HCT116 (cell line): ENCODE measurements around the gene ZBTB16. TPM values are rescaled to one million over a fixed set of nuclear protein-coding genes. Genes with fewer than 3 reads are reported as not detected.

ENCODE experiments used
- ATAC-seq: fragments of 200-7000 bp; cut with Tn5 transposase; 2 replicates; pipeline ENCODE4 v1.9.1; 2020; ENCODE audit warnings: mild to moderate bottlenecking, moderate library complexity
- BruUV-seq: library from RNA; stranded (reverse); fragments of 400-500 nt; replicated peaks from 2 replicates; lab custom pipeline; 2021; lab: Mats Ljungman, UMichigan
- CTCF ChIA-PET: fragments of 300-600 bp; sonication (Branson Sonifier 250); formaldehyde crosslinking; loops from one replicate; lab custom pipeline; 2021; ENCODE audit warnings: antibody characterized with exemption; lab: Charles Lee
- POLR2A ChIA-PET: fragments of 300-600, 350-600 bp; sonication (Branson Sonifier 250); formaldehyde crosslinking; loops from one replicate; lab custom pipeline; 2021; ENCODE audit warnings: antibody characterized with exemption; lab: Charles Lee
- RAD21 ChIA-PET, 2 experiments: fragments of 300-600 bp; sonication (Branson Sonifier 250); formaldehyde crosslinking; loops; one replicate each; lab custom pipeline; 2023; ENCODE audit warnings: low total read pairs in 2 of 2; ENCODE audit not compliant: uncharacterized antibody in 2 of 2, unreplicated experiment in 2 of 2, low non-redundant PET in 1 of 2; lab: Charles Lee
- DNase-seq: peaks from one replicate; pipeline ENCODE4 v3.0.0-alpha.2; 2010; ENCODE audit warnings: low read depth, low spot score
- H2AFZ ChIP-seq: fragments of 200-600 bp; shearing (Covaris generic), sonication (generic); 2 replicates; pipeline ENCODE4 v1.6.1; 2017; ENCODE audit warnings: low read depth, mixed run types, mixed read lengths, antibody characterized with exemption, low read length; ENCODE audit not compliant: poor library complexity, severe bottlenecking
- H3K27ac ChIP-seq: 2 replicates; pipeline ENCODE4 v1.5.1; 2012; ENCODE audit warnings: low read depth, low read length
- H3K27me3 ChIP-seq: fragments of 200-600 bp; sonication (generic); 2 replicates; pipeline ENCODE4 v1.6.1; 2016; ENCODE audit warnings: mixed run types, low read length, mixed read lengths; ENCODE audit not compliant: insufficient read depth
- H3K36me3 ChIP-seq, 2 experiments: fragments of 200-500 bp in 1 of 2; fragments of 200-600 bp in 1 of 2; sonication (Bioruptor generic) in 1 of 2; sonication (generic) in 1 of 2; 2 replicates each; pipeline versions ENCODE4 v1.5.1 to v1.6.1; 2014 to 2016; ENCODE audit warnings: low read length in 2 of 2, inconsistent platforms in 1 of 2, mixed read lengths in 1 of 2, mixed run types in 1 of 2; ENCODE audit not compliant: insufficient read depth in 2 of 2, control insufficient read depth in 1 of 2
- H3K4me1 ChIP-seq, 2 experiments: fragments of 200-600 bp in 1 of 2; sonication (generic) in 1 of 2; 2 replicates each; pipeline versions ENCODE4 v1.5.1 to v1.6.1; 2012 to 2017; ENCODE audit warnings: low read length in 2 of 2, inconsistent platforms in 1 of 2, mild to moderate bottlenecking in 1 of 2, mixed read lengths in 1 of 2, mixed run types in 1 of 2, moderate library complexity in 1 of 2; ENCODE audit not compliant: insufficient read depth in 2 of 2, control insufficient read depth in 1 of 2
- H3K4me2 ChIP-seq: fragments of 200-600 bp; sonication (generic); 2 replicates; pipeline ENCODE4 v1.6.1; 2017; ENCODE audit warnings: mixed run types, low read length, mixed read lengths
- H3K4me3 ChIP-seq, 2 experiments: fragments of 200-600 bp in 1 of 2; sonication (generic) in 1 of 2; replicated peaks in 1 of 2; 2 replicates each; pipeline ENCODE4 v1.5.1; 2011 to 2016; ENCODE audit warnings: low read length in 2 of 2, control low read depth in 1 of 2, low read depth in 1 of 2, mild to moderate bottlenecking in 1 of 2, mixed read lengths in 1 of 2, mixed run types in 1 of 2
- H3K79me2 ChIP-seq: fragments of 200-600 bp; sonication (generic); 2 replicates; pipeline ENCODE4 v1.6.1; 2017; ENCODE audit warnings: mild to moderate bottlenecking, mixed run types, low read length, moderate library complexity, mixed read lengths; ENCODE audit not compliant: insufficient read depth
- H3K9ac ChIP-seq: fragments of 200-600 bp; sonication (generic); 2 replicates; pipeline ENCODE4 v1.6.1; 2016; ENCODE audit warnings: low read length, mixed read lengths
- H3K9me2 ChIP-seq: fragments of 200-600 bp; sonication (generic), shearing (Covaris generic); 2 replicates; pipeline ENCODE4 v1.6.1; 2017; ENCODE audit warnings: mixed run types, mild to moderate bottlenecking, moderate library complexity; ENCODE audit not compliant: insufficient read depth
- H3K9me3 ChIP-seq, 2 experiments: fragments of 200-500 bp in 1 of 2; fragments of 200-600 bp in 1 of 2; sonication (Bioruptor generic) in 1 of 2; sonication (generic) in 1 of 2; 2 replicates each; pipeline ENCODE4 v1.6.1; 2014 to 2017; ENCODE audit warnings: low read length in 2 of 2, mixed read lengths in 2 of 2, inconsistent platforms in 1 of 2, low read depth in 1 of 2, mild to moderate bottlenecking in 1 of 2, mixed run types in 1 of 2, moderate library complexity in 1 of 2; ENCODE audit not compliant: control insufficient read depth in 1 of 2, insufficient read depth in 1 of 2
- H4K20me1 ChIP-seq: fragments of 200-600 bp; sonication (generic), shearing (Covaris generic); 2 replicates; pipeline ENCODE4 v1.6.1; 2017; ENCODE audit warnings: mixed run types, mild to moderate bottlenecking, moderate library complexity; ENCODE audit not compliant: insufficient read depth
- EZH2 ChIP-seq: fragments of 200-600 bp; sonication (generic); IDR thresholded peaks from 2 replicates; pipeline ENCODE4 v1.6.1; 2017; ENCODE audit warnings: antibody characterized with exemption, mixed run types
- EZH2phosphoT487 ChIP-seq: fragments of 200-600 bp; IDR thresholded peaks from 2 replicates; pipeline ENCODE4 v1.6.1; 2018; ENCODE audit warnings: antibody characterized with exemption, borderline replicate concordance
- REST ChIP-seq: IDR thresholded peaks from 2 replicates; pipeline ENCODE4 v1.6.1; 2012; ENCODE audit warnings: low read depth
- SIN3A ChIP-seq: IDR thresholded peaks from 2 replicates; pipeline ENCODE4 v1.6.1; 2012; ENCODE audit warnings: low read depth
- SP1 ChIP-seq: IDR thresholded peaks from 2 replicates; pipeline ENCODE4 v1.6.1; 2012; ENCODE audit warnings: low read depth
- SRF ChIP-seq: IDR thresholded peaks from 2 replicates; pipeline ENCODE4 v1.6.1; 2012; ENCODE audit warnings: low read depth
- intact Hi-C: fragments of 100-400 bp; cut with micrococcal nuclease; formaldehyde crosslinking; loops from 2 replicates; pipeline ENCODE4 v1.10.0; 2022
- total RNA-seq: library from RNA; stranded (reverse); gene quantifications from one replicate; pipeline ENCODE4 v1.2.1, GENCODE V29; 2021; ENCODE audit not compliant: unreplicated experiment
- TF ChIP-seq, protein P1 (sequence below): IDR thresholded peaks from 2 replicates; pipeline ENCODE4 v1.6.1; 2012
- TF ChIP-seq, protein P2 (sequence below): IDR thresholded peaks from 2 replicates; pipeline ENCODE4 v1.6.1; 2012

The ZBTB16 gene
- total RNA-seq, 1 experiment from 2014 or later: 0.30 TPM

DNA sequence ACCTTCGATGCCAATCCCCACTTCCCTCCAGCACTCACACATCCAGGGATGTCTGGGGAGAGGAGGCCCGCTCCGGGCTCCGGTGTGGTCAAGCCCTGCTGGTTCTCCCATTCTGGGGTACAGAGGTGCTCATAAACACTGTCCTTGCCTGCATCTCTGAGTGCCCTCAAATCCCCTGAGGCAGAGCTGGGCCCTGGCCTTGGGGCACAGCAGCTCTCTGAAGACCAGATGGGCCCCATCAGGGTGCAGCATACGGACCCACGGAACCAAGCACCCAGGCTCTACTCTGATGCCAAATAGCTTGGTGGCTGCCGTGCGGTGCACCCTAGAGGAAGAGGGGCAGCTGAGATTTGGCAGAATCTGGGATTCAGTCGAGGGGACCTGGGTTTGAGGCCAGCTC is 201.0 kb downstream of the ZBTB16 start:
- Histone ChIP-seq H3K27me3 (peaks cover 25% of the 10 kb centered on the region; the same call in 1 of the 2 replicates), H2AFZ (no peak overlapping the region), H3K9ac (no peak overlapping the region), H3K79me2 (no peaks in the 10 kb centered on the region), H4K20me1 (no peaks in the 10 kb centered on the region), H3K4me2 (no peak overlapping the region), H3K9me2 (no peaks in the 10 kb centered on the region), H3K36me3 (no peaks in the 10 kb centered on the region), H3K9me3 (no peaks in the 10 kb centered on the region), H3K4me3 (no peak overlapping the region), H3K27ac (no peak overlapping the region), H3K4me1 (no peaks in the 10 kb centered on the region)
- ATAC-seq (no peak), DNase-seq (no peak)
- no TSS peak for BruUV-seq
- ChIA-PET POLR2A (no interaction called here), CTCF (interaction anchor here (0.6 to 6.6 kb wide), 11 partner anchors 9 to 965 kb away, joined by 3 to 74 read pairs (median 4); no protein-coding TSS in a partner anchor), RAD21 (interaction anchor here (0.7 to 3.1 kb wide), 5 partner anchors 68 to 364 kb away, joined by 3 to 10 read pairs (median 7); no protein-coding TSS in a partner anchor)
- intact Hi-C loops: loop anchor here (2.0 to 5.0 kb wide), 4 partner anchors 78 to 1973 kb away; no protein-coding TSS in a partner anchor
- no peak for TF ChIP-seq EZH2phosphoT487
- TF ChIP-seq, protein P1, sequence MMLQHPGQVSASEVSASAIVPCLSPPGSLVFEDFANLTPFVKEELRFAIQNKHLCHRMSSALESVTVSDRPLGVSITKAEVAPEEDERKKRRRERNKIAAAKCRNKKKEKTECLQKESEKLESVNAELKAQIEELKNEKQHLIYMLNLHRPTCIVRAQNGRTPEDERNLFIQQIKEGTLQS: no peak
- TF ChIP-seq SIN3A: no peak
- no peak for TF ChIP-seq EZH2
- TF ChIP-seq, protein P2, sequence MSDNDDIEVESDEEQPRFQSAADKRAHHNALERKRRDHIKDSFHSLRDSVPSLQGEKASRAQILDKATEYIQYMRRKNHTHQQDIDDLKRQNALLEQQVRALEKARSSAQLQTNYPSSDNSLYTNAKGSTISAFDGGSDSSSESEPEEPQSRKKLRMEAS: no peak
- TF ChIP-seq REST: no peak
- TF ChIP-seq SRF: no peak
- no peak for TF ChIP-seq SP1
